ENCODE results near the gene CHADL.
"Not testable (repeated sequence)": the region's sequence is repeated elsewhere in the genome, so short reads cannot be mapped to it uniquely, and the experiment has no call there.

Gene CHADL, protein sequence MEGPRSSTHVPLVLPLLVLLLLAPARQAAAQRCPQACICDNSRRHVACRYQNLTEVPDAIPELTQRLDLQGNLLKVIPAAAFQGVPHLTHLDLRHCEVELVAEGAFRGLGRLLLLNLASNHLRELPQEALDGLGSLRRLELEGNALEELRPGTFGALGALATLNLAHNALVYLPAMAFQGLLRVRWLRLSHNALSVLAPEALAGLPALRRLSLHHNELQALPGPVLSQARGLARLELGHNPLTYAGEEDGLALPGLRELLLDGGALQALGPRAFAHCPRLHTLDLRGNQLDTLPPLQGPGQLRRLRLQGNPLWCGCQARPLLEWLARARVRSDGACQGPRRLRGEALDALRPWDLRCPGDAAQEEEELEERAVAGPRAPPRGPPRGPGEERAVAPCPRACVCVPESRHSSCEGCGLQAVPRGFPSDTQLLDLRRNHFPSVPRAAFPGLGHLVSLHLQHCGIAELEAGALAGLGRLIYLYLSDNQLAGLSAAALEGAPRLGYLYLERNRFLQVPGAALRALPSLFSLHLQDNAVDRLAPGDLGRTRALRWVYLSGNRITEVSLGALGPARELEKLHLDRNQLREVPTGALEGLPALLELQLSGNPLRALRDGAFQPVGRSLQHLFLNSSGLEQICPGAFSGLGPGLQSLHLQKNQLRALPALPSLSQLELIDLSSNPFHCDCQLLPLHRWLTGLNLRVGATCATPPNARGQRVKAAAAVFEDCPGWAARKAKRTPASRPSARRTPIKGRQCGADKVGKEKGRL

GRCh38 chr22:41240377-41241132, at the start of gene CHADL:
Gene CHADL (minus strand): TSS chr22:41240931. CDS start chr22:41240881, 50 bp downstream.
- DNase-seq: no peak

GRCh38 chr22:41289671-41290070, 48.9 kb upstream of the CHADL start:
- no peak for DNase-seq

DNA sequence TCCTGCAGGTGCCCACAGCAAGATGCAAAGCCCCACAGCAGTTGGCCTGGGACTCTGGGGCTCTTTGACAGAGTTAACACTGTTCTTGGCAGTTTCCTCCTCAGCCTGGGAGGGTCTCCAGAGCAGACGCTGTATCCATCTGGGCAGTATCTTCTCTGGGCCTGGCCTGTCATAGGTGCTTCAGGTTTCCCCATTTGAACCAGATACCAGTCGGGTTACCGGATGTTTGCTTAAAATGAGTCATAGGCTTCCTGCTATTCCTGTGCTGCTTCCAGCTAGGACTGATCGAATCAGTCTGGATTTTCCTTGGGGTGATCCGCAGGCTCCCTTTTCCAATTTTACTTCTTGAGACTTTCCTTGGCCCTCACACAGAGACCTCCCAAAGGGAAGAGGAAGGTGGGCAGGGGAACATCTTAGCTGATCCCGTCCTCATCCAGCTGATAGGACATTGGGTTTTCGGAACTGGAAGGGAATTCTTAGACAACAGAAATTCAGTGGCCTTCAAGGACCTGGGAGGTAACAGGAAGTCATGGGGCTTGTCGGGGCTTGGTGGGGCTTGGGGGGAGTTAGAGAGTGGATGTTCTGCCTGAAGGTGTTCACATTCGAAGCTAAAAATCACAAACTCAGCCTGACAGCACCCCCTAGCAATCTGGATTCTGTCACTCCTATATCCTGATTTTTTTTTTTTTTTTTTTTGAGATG, 47.7 kb upstream of the CHADL start:
- DNase-seq: no peak

- no peak for DNase-seq
Measured at GRCh38 chr22:41286639-41287091, 45.9 kb upstream of the CHADL start.

DNA sequence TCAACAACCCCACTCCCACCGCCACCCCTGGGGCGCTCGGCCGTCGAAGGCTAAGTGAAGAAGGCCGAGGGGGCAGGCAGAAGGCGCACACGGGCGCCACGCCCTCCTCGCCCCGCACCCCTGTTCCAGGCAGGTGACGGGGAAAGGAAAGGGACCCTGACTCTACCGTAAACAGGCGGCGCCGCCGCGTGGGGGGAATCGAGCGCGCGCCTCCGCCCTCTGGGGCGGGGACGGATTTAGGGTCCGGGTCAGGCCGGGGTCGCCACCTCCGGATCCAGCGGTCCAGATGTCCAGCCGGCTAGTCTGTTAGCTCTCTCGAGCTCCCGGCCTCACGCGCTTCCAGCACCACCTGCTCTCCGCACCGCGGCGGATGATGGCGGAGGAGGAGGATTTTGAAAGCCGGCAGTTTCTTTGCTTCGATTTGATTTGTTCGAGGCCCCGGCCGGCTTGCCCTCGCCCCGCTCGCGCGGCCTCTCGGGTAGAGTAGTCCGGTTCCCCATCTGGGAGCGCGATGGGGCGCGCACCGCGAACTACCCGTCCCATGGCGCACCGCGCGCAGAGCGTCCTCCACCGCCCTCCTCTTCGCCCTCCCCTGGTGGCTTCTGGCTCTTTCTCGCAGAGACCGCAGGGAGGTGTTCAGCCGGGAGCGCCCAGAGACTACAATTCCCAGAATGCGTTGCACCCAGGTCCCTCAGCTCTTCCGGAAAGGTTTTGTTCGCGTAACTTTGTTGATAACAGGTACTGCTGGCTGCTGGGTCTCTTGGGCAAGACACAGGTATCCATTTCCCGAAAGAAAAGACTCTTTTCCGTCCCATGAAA, 45.3 kb upstream of the CHADL start, which contains the start of gene RANGAP1:
TSS of gene RANGAP1 (minus strand) at position 368 of the 819 bp plus-strand sequence. CDS start 5,143 bp downstream, outside the sequence.
- peak; percentile 98 for DNase-seq

DNA sequence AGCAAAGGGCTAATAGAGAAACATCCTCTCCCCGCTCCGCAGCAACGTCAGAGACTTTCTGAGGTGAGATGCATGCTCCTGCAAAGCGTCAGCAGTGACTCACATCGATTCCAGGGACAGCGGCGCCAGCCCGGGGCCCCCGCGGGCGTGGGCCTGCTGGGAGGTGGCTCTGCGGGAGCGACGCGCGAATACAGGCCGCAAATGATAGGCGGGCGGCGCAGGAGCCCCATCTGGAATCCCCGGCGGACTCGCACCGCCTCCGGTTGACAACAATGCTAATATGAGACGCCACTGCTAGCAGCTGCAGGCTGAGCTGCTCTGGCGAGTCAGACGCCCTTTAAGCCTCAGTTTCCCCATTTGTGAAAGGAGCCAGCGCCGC, 44.7 kb upstream of the CHADL start:
- no peak for DNase-seq

DNA sequence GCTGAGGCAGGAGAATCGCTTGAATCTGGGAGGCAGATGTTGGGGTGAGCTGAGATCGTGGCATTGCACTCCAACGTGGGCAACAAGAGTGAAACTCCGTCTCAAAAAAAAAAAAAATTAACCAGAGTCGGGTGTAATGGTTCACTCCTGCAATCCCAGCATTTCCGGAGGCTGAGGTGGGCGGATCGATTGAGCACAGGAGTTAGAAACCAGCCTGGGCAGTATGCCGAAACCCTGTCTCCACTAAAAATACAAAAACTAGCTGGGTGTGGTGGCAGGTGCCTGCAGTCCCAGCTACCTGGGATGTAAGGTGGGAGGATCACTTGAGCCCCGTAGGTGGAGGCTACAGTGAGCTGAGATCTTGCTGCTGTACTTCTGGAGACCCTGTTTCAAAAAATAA, 43.7 kb upstream of the CHADL start:
- no peak for DNase-seq

DNA sequence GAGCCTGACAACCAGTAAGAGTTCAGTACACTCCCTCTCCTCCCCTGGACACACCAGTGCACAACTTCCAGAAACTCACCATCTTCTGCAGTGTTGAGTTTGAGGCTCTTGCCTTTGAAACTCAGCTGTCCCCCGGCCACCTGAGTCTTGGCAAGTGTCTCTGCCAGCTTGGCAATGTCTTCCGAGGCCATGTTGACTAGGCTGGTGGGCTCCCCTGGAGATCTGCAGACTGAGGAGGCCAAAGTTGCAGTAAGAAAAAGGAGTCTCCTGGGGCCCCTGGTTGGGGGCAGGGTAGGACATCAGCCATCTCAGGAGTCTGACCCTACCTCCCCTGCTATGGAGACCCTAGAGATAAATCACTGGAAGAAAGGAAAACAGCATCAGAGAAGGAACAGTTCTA, 40.1 kb upstream of the CHADL start:
- no peak for DNase-seq

GRCh38 chr22:41280065-41280464, 39.3 kb upstream of the CHADL start:
- DNase-seq: peak; percentile 2

DNA sequence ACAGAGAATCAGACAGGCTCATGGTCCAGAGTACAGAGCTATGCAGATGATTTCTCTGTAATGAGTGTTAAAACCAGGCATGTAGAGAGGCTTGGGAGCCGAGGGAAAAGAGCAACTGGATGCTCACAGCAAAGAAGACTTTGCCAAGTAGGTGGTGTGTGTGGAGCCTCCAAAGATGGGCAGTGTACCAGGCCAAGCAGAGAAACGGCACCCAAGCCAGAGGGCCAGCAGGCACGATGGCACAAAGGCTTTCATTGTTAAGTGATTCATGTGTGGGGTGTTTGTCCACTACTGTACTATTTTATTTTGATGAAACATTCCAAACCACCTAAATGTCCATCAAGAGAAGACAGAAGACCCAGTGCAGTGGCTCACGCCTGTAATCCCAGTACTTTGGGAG, 34.1 kb upstream of the CHADL start:
- no peak for DNase-seq

DNA sequence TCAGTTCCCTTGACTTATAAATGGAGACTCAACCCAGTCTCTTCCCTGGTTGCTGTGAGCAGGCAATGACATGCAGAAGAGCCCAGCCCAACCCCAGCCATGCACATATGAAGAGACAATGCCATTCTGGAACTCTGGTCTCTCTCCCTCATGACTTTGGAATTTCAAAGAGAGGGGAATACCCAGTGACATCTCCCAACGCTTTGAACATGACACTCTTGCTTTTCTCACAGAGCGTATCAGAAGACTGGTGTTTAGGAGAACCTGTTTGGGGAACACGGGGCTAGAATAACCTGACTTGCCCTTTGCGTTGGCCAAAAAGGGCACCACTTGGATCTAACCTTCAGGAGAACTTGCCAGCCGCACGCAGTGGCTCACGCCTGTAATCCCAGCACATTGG, 32.4 kb upstream of the CHADL start:
- no peak for DNase-seq

DNA sequence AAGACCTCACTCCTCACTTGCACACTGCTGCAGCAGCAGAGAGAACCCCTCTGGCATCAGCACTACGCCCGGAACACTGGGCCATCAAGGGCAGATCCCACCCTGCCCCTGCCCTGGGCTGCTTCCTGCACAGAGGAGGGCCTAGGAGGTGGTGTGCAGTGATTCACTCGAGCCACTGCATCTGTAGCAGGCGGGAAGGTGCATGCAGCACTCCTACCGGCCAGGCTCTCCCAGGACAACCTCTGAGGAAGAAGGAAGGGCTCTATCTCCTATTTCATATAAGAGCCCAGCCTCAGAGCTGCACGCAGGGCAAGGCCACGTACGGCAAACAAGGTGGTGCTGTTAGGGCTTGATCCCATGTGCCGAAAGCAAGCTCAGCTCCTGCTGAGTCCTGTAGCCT, 31.1 kb upstream of the CHADL start:
- no peak for DNase-seq

- DNase-seq: no peak
Measured at GRCh38 chr22:41267958-41268357, 27.2 kb upstream of the CHADL start.

- no peak for DNase-seq
Measured at GRCh38 chr22:41264408-41264941, 23.7 kb upstream of the CHADL start.

- DNase-seq: no peak
Measured at GRCh38 chr22:41263704-41264103, 23.0 kb upstream of the CHADL start.

- DNase-seq: no peak
Measured at GRCh38 chr22:41262250-41262765, 21.6 kb upstream of the CHADL start.

GRCh38 chr22:41261541-41262249, 21.0 kb upstream of the CHADL start:
- DNase-seq: no peak

GRCh38 chr22:41260871-41261270, 20.1 kb upstream of the CHADL start:
- no peak for DNase-seq

- DNase-seq: not testable (repeated sequence)
Measured at GRCh38 chr22:41259756-41260155, 19.0 kb upstream of the CHADL start.

DNA sequence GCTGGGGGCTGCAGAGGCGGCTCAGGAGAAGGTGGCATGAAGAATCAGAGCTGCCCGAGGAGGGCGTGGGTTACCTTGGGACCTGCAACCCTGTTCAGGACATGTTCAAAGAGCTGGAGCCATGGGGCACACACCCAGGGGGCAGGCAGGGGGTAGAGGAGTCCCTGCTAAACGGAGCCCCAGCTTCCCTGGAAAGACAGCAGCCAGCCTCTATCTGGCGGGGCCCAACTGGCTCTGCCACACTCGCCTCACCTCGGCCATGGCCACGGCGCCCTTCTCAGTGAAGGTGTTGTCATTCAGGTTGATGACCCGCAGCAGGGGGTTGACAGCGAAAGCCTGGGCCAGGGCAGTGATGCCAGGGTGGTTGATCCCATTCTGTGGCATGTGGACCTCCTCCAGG, 17.0 kb upstream of the CHADL start:
- no peak for DNase-seq
